ENCODE measurements around the gene ODR4. TPM values are rescaled to one million over a fixed set of nuclear protein-coding genes. Genes with fewer than 3 reads are reported as not detected.

ODR4 gene
- total and polyA plus RNA-seq, 2 of the 4 experiments (the other 2 are of a cell fraction): 9.4 to 9.7 TPM

DNA sequence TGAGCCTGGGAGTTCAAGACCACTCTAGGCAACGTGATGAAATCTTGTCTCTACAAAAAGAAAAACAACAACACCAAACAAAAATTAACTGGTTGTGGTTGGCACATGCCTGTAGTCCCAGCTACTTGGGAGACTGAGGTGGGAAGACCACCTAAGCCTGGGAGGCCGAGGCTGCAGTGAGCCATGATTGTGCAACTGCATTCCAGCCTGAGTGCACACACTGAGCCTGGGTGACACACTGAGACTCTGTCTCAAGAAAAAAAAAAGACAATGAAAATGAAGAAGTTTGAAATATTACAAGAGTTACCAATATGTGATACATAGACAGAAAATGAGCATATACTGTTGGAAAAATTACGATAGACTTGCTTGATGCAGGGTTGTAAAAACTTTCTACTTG, 53.4 kb downstream of the ODR4 start:
- intact Hi-C loops (cut with micrococcal nuclease): no loop called here
- Histone ChIP-seq H3K36me3 (ENCODE audit: control insufficient read depth, insufficient read depth, low read length) (no peaks in the 10 kb centered on the region), H3K23ac (ENCODE audit: low read depth, low read length) (no peak overlapping the region), H2AK5ac (ENCODE audit: low read depth, low read length) (no peak overlapping the region), H3K9ac (ENCODE audit: low read depth, low read length) (no peak overlapping the region), H2BK20ac (ENCODE audit: low read depth, low read length) (no peak overlapping the region), H3K27ac (ENCODE audit: insufficient read depth, low read length) (no peak overlapping the region), H3K4me3 (ENCODE audit: insufficient read depth, low read depth, low read length) (no peak overlapping the region), H3K4me1 (ENCODE audit: control insufficient read depth, insufficient read depth, low read length) (peaks cover 2% of the 10 kb centered on the region; the same call in 1 of the 2 replicates), H3K9me1 (ENCODE audit: insufficient read depth, low read length) (no peaks in the 10 kb centered on the region), H3K4me2 (ENCODE audit: low read depth, low read length) (no peak overlapping the region), H4K8ac (ENCODE audit: low read depth in 2 of 2, low read length in 2 of 2) (no peak overlapping the region), H4K91ac (ENCODE audit: insufficient read depth, low read depth, low read length) (no peak overlapping the region), H3K14ac (replicated peaks; ENCODE audit: low read depth, low read length) (no peak overlapping the region), H3K18ac (ENCODE audit: low read depth, low read length) (no peak overlapping the region), H3K27me3 (ENCODE audit: control insufficient read depth, insufficient read depth, low read length) (no peaks in the 10 kb centered on the region), H2BK120ac (ENCODE audit: low read depth, low read length) (no peak overlapping the region), H3K56ac (ENCODE audit: extremely low read depth, insufficient read depth, low read length) (no peak overlapping the region), H3K79me1 (ENCODE audit: low read depth in 1 of 2, low read length in 2 of 2) (no peaks in the 10 kb centered on the region), H2BK15ac (ENCODE audit: low read depth, low read length) (no peak overlapping the region), H4K5ac (ENCODE audit: low read depth, low read length) (no peak overlapping the region), H2AFZ (replicated peaks; ENCODE audit: low read length, poor library complexity) (no peak overlapping the region), H2BK5ac (ENCODE audit: low read depth, low read length, poor library complexity, severe bottlenecking) (no peak overlapping the region), H2AK9ac (replicated peaks; ENCODE audit: low read depth, low read length, poor library complexity) (no peak overlapping the region), H3K9me3 (ENCODE audit: control insufficient read depth, insufficient read depth, low read length) (no peaks in the 10 kb centered on the region), H3K4ac (ENCODE audit: low read depth, low read length) (no peak overlapping the region), H4K20me1 (ENCODE audit: insufficient read depth, low read length) (no peaks in the 10 kb centered on the region)
- POLR2A ChIA-PET (ENCODE audit: unreplicated experiment): no interaction called here
- ATAC-seq (ENCODE audit: low read depth) (no peak), DNase-seq (no peak)
- WGBS, 2 experiments (ENCODE audit: extremely low coverage in 2 of 2, insufficient read length in 1 of 2): no CpG with 5 or more reads among the region's 3 CpGs
- dilution Hi-C loops (cut with HindIII; ENCODE audit: low sequenced_read_pairs, unreplicated experiment): no loop called here
- BruUV-seq (replicated peaks): no TSS peak
- CTCF ChIA-PET: no interaction called here
- peak; percentile 70 for TF ChIP-seq CEBPB (IDR thresholded peaks at IDR 0.05; ENCODE audit: low read depth, low read length)
- TF ChIP-seq, protein P1, sequence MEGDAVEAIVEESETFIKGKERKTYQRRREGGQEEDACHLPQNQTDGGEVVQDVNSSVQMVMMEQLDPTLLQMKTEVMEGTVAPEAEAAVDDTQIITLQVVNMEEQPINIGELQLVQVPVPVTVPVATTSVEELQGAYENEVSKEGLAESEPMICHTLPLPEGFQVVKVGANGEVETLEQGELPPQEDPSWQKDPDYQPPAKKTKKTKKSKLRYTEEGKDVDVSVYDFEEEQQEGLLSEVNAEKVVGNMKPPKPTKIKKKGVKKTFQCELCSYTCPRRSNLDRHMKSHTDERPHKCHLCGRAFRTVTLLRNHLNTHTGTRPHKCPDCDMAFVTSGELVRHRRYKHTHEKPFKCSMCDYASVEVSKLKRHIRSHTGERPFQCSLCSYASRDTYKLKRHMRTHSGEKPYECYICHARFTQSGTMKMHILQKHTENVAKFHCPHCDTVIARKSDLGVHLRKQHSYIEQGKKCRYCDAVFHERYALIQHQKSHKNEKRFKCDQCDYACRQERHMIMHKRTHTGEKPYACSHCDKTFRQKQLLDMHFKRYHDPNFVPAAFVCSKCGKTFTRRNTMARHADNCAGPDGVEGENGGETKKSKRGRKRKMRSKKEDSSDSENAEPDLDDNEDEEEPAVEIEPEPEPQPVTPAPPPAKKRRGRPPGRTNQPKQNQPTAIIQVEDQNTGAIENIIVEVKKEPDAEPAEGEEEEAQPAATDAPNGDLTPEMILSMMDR (conservative IDR thresholded peaks at IDR 0.05; ENCODE audit: low read depth, low read length): no peak
- in situ Hi-C loops (cut with MboI; ENCODE audit: low sequenced_read_pairs): no loop called here

Measured in IMR-90 (cell line).